ENCODE measurements around the gene PCP2. TPM values are rescaled to one million over a fixed set of nuclear protein-coding genes. Genes with fewer than 3 reads are reported as not detected.

Gene PCP2
- total and polyA plus RNA-seq, 2 donors (not counting 1 experiment from before 2014, with no cell fraction given) = 6.5 to 9.3 TPM

DNA sequence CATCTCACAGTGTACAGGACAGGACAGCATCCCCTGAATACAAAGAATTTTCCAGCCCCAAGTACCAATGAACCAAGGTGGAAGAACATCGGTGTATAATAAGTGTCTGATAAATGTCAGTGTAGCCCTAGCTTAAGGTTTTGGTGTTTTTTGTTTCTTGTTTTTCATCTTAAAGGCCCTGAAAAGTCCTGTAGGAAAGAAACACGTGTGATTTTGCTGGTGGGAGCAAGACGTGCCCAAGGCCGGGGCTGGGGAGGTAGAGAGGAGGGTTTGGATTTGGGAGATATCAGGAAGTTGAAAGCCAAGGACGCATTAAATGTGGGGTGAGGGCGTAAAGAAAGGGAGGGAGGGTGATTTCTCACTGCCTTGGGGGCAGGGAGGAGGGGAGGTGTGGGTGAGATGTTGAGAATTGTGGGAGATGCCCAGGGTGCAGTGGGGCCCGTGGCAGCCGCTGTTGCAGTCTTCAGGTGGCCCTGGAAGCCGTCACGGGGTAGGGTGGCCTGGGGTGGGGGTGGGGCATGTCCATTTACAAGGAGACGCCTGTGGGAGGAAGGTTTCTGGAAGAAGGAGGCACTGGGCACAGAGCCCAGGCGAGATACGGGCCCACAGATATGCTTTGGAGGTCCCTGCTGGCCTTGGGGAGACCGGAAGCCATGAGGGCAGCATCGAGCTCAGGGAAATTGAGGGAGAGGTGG lies 31.1 kb downstream of the PCP2 start:
- ChIA-PET POLR2A (no interaction called here), CTCF (no interaction called here)
- TF ChIP-seq CTCF (IDR thresholded peaks at IDR 0.05) (no peak), EZH2 (IDR thresholded peaks at IDR 0.05; ENCODE audit: borderline replicate concordance, insufficient read depth, low read depth, low read length, poor library complexity, severe bottlenecking) (no peak)
- no peak overlapping the region for H3K4me3 ChIP-seq (ENCODE audit: control extremely low read depth in 1 of 5, extremely low read depth in 1 of 5, insufficient read depth in 1 of 5, low read depth in 2 of 5, low read length in 4 of 5)
- no peaks in the 10 kb centered on the region for H3K79me2 ChIP-seq (ENCODE audit: control insufficient read depth, insufficient read depth, low read length)
- Mint-ChIP-seq H3K4me3 (no peak overlapping the region), H3K27me3 (peaks cover 29% of the 10 kb centered on the region), H3K27ac (no peak overlapping the region), H3K9me3 (ENCODE audit: insufficient read depth) (peaks cover 2% of the 10 kb centered on the region), H3K4me1 (peaks cover under 1% of the 10 kb centered on the region)
- peaks cover 0 to 9% (median 0%) of the 10 kb centered on the region in 3 donors for H3K9me3 ChIP-seq (ENCODE audit: control extremely low read depth in 1 of 3, control insufficient read depth in 2 of 3, insufficient read depth in 1 of 3, low read length in 2 of 3)
- H3K4me2 ChIP-seq (replicated peaks; ENCODE audit: low read depth, low read length, poor library complexity, severe bottlenecking) = no peak overlapping the region
- DNase-seq (no peak), ATAC-seq (ENCODE audit: low read depth) (no peak)
- 63% methylated on average over 15 of the region's 15 CpGs for WGBS (ENCODE audit: insufficient coverage)
- no peak overlapping the region for H3K9ac ChIP-seq (ENCODE audit: low read length)
- H2AFZ ChIP-seq (ENCODE audit: insufficient read depth, low read depth, low read length, poor library complexity, severe bottlenecking) = no peak overlapping the region
- H3K27ac ChIP-seq (ENCODE audit: low read length in 2 of 2) = no peak overlapping the region
- H4K20me1 ChIP-seq (ENCODE audit: control insufficient read depth, insufficient read depth, low read length, poor library complexity, severe bottlenecking) = no peaks in the 10 kb centered on the region
- H3K27me3 ChIP-seq (replicated peaks in 1 of 4; ENCODE audit: control extremely low read depth in 1 of 4, control insufficient read depth in 3 of 4, insufficient read depth in 4 of 4, low read length in 3 of 4) = peaks cover 0 to 37% (median under 1%) of the 10 kb centered on the region in 4 experiments
- H3K36me3 ChIP-seq (replicated peaks in 1 of 2; ENCODE audit: control extremely low read depth in 1 of 2, control insufficient read depth in 1 of 2, extremely low read depth in 1 of 2, insufficient read depth in 2 of 2, low read length in 1 of 2) = no peaks in the 10 kb centered on the region
- intact Hi-C loops (cut with micrococcal nuclease) = no loop called here
- H3K4me1 ChIP-seq (ENCODE audit: control insufficient read depth in 2 of 2, insufficient read depth in 2 of 2, low read length in 2 of 2) = no peaks in the 10 kb centered on the region

DNA sequence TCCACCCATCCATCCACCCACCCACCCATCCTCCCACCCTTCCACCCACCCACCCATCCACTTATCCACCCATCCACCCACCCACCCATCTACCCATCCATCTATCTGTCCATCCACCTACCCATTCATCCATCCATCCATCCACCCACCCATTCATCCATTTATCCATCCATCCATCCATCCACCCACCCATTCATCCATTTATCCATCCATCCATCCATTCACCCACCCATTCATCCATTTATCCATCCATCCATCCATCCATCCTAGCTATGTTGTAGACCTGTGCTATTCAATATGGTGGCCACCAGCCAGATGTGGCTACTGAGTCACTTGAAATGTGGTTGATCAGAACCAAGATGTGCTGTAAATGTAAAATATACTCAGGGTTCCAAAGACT lies 32.8 kb downstream of the PCP2 start:
- no peaks in the 10 kb centered on the region for H3K79me2 ChIP-seq (ENCODE audit: control insufficient read depth, insufficient read depth, low read length)
- no peaks in the 10 kb centered on the region for H3K36me3 ChIP-seq (replicated peaks in 1 of 2; ENCODE audit: control extremely low read depth in 1 of 2, control insufficient read depth in 1 of 2, extremely low read depth in 1 of 2, insufficient read depth in 2 of 2, low read length in 1 of 2)
- H2AFZ ChIP-seq (ENCODE audit: insufficient read depth, low read depth, low read length, poor library complexity, severe bottlenecking) = no peak overlapping the region
- no peak overlapping the region for H3K27ac ChIP-seq (ENCODE audit: low read length in 2 of 2)
- Mint-ChIP-seq H3K9me3 (ENCODE audit: insufficient read depth) (peaks cover 2% of the 10 kb centered on the region), H3K27me3 (peaks cover 32% of the 10 kb centered on the region), H3K27ac (no peak overlapping the region), H3K4me1 (peaks cover 7% of the 10 kb centered on the region), H3K4me3 (no peak overlapping the region)
- DNase-seq (no peak), ATAC-seq (ENCODE audit: low read depth) (no peak)
- peaks cover 7 to 9% of the 10 kb centered on the region in 2 donors for H3K4me1 ChIP-seq (ENCODE audit: control insufficient read depth in 2 of 2, insufficient read depth in 2 of 2, low read length in 2 of 2)
- peaks cover 0 to 12% (median 0%) of the 10 kb centered on the region in 3 donors for H3K9me3 ChIP-seq (ENCODE audit: control extremely low read depth in 1 of 3, control insufficient read depth in 2 of 3, insufficient read depth in 1 of 3, low read length in 2 of 3)
- H3K9ac ChIP-seq (ENCODE audit: low read length) = no peak overlapping the region
- intact Hi-C loops (cut with micrococcal nuclease) = no loop called here
- no peak for TF ChIP-seq EZH2 (IDR thresholded peaks at IDR 0.05; ENCODE audit: borderline replicate concordance, insufficient read depth, low read depth, low read length, poor library complexity, severe bottlenecking)
- H4K20me1 ChIP-seq (ENCODE audit: control insufficient read depth, insufficient read depth, low read length, poor library complexity, severe bottlenecking) = no peaks in the 10 kb centered on the region
- no peak overlapping the region for H3K4me3 ChIP-seq (ENCODE audit: control extremely low read depth in 1 of 5, extremely low read depth in 1 of 5, insufficient read depth in 1 of 5, low read depth in 2 of 5, low read length in 4 of 5)
- CTCF ChIA-PET = interaction anchor here (1.1 kb wide), 1 partner anchor 32 kb away, joined by 4 read pairs; no protein-coding TSS in a partner anchor
- H3K27me3 ChIP-seq (replicated peaks in 1 of 4; ENCODE audit: control extremely low read depth in 1 of 4, control insufficient read depth in 3 of 4, insufficient read depth in 4 of 4, low read length in 3 of 4) = peaks cover 0 to 49% (median 6%) of the 10 kb centered on the region in 4 experiments
- H3K4me2 ChIP-seq (replicated peaks; ENCODE audit: low read depth, low read length, poor library complexity, severe bottlenecking) = no peak overlapping the region
- POLR2A ChIA-PET = no interaction called here
